Left lung (tissue), 10 donors: Measurements from ENCODE around the gene SLC6A2. TPM values are rescaled to one million over a fixed set of nuclear protein-coding genes. Genes with fewer than 3 reads are reported as not detected.

Experiments used
- ATAC-seq: fragments of 200-7000 bp; cut with Tn5 transposase; one replicate; pipeline ENCODE4 v1.9.1; 2020; ENCODE audit warnings: moderate library complexity
- DNase-seq, 4 donors: peaks; one replicate each; pipeline ENCODE4 v3.0.0-alpha.2; 2013 to 2020
- H3K27ac ChIP-seq, 2 donors: fragments of 200-600 bp; sonication (generic) in 1 of 2; one replicate each; pipeline versions ENCODE4 v1.5.0 to v1.8.0; 2020 to 2021
- H3K27me3 ChIP-seq, 2 donors: fragments of 200-600 bp; sonication (generic) in 1 of 2; one replicate each; pipeline versions ENCODE4 v1.5.0 to v1.8.0; 2020 to 2021
- H3K36me3 ChIP-seq, 2 donors: fragments of 200-600 bp; sonication (generic) in 1 of 2; one replicate each; pipeline versions ENCODE4 v1.5.0 to v1.8.0; 2020 to 2021
- H3K4me1 ChIP-seq, 2 donors: fragments of 200-600 bp; one replicate each; pipeline ENCODE4 v1.8.0; 2021
- H3K4me3 ChIP-seq, 2 donors: fragments of 200-600 bp; sonication (generic) in 1 of 2; one replicate each; pipeline versions ENCODE4 v1.5.0 to v1.8.0; 2020 to 2021; ENCODE audit warnings: mild to moderate bottlenecking in 1 of 2
- H3K9me3 ChIP-seq, 2 donors: fragments of 200-600 bp; sonication (generic) in 1 of 2; one replicate each; pipeline versions ENCODE4 v1.5.0 to v1.8.0; 2020 to 2021
- CTCF ChIP-seq, 2 donors: fragments of 200-600 bp; sonication (generic) in 1 of 2; IDR thresholded peaks; one replicate each; pipeline versions ENCODE4 v1.5.0 to v1.8.0; 2021; ENCODE audit warnings: antibody characterized with exemption in 2 of 2
- intact Hi-C, 2 donors: fragments of 100-400 bp; cut with DNase I; formaldehyde crosslinking; loops; one replicate each; pipeline versions ENCODE4 v1.11.2 to v1.14.2; 2022
- polyA plus RNA-seq, 6 donors: library from polyadenylated mRNA; unstranded; fragments of 120-200 nt; gene quantifications; one replicate each; pipeline ENCODE4 v1.2.1, GENCODE V29; 2013; ENCODE audit not compliant: insufficient read length in 6 of 6
- total RNA-seq, 2 donors: library from RNA; stranded (reverse); fragmentation: NEBNext Ultra II Directional; extraction: Animal tissue kit (Norgen Biotek cat#: 25700); gene quantifications; one replicate each; pipeline ENCODE4 v1.2.1, GENCODE V29; 2021
- donor health status: DM: no; HTN: yes; CAD: no.
- donor health status: DM: no; HTN: no; CAD: no.

Gene SLC6A2
- total and polyA plus RNA-seq, 8 donors = 0.10 TPM; not detected in 5

GRCh38 chr16:55697867-55698266, 42.1 kb downstream of the SLC6A2 start:
- DNase-seq (no peak), ATAC-seq (no peak)
- Histone ChIP-seq H3K4me1 (no peaks in the 10 kb centered on the region), H3K9me3 (no peaks in the 10 kb centered on the region), H3K27me3 (no peaks in the 10 kb centered on the region), H3K27ac (no peak overlapping the region), H3K4me3 (no peak overlapping the region), H3K36me3 (no peaks in the 10 kb centered on the region)
- no peak for TF ChIP-seq CTCF (IDR thresholded peaks at IDR 0.05)
- intact Hi-C loops = no loop called here

- DNase-seq (no peak), ATAC-seq (no peak)
- Histone ChIP-seq H3K27me3 (no peaks in the 10 kb centered on the region), H3K27ac (no peak overlapping the region), H3K9me3 (no peaks in the 10 kb centered on the region), H3K36me3 (no peaks in the 10 kb centered on the region), H3K4me3 (no peak overlapping the region), H3K4me1 (no peaks in the 10 kb centered on the region)
- intact Hi-C loops = no loop called here
- TF ChIP-seq CTCF (IDR thresholded peaks at IDR 0.05) = no peak
Observed at GRCh38 chr16:55698331-55698730, 42.5 kb downstream of the SLC6A2 start.

GRCh38 chr16:55698946-55699345, 43.2 kb downstream of the SLC6A2 start:
- ATAC-seq (no peak), DNase-seq (no peak)
- intact Hi-C loops = no loop called here
- H3K4me1 ChIP-seq = no peaks in the 10 kb centered on the region
- H3K9me3 ChIP-seq = no peaks in the 10 kb centered on the region
- H3K27ac ChIP-seq = no peak overlapping the region
- no peak for TF ChIP-seq CTCF (IDR thresholded peaks at IDR 0.05)
- peaks cover 0 to 4% of the 10 kb centered on the region in 2 donors for H3K27me3 ChIP-seq
- H3K4me3 ChIP-seq = no peak overlapping the region
- no peaks in the 10 kb centered on the region for H3K36me3 ChIP-seq

- H3K27ac ChIP-seq = no peak overlapping the region
- H3K4me3 ChIP-seq = no peak overlapping the region
- ATAC-seq (no peak), DNase-seq (no peak)
- intact Hi-C loops = loop anchor here (5.0 to 10.0 kb wide), 3 partner anchors 145 to 235 kb away; no protein-coding TSS in a partner anchor
- H3K36me3 ChIP-seq = no peaks in the 10 kb centered on the region
- H3K4me1 ChIP-seq = no peaks in the 10 kb centered on the region
- peaks cover 0 to 9% of the 10 kb centered on the region in 2 donors for H3K27me3 ChIP-seq
- TF ChIP-seq CTCF (IDR thresholded peaks at IDR 0.05) = no peak
- no peaks in the 10 kb centered on the region for H3K9me3 ChIP-seq
Observed at GRCh38 chr16:55699616-55700015, 43.8 kb downstream of the SLC6A2 start.

- H3K27me3 ChIP-seq = peaks cover 0 to 12% of the 10 kb centered on the region in 2 donors
- no peak for ATAC-seq
- TF ChIP-seq CTCF (IDR thresholded peaks at IDR 0.05) = no peak
- no peak overlapping the region for H3K4me3 ChIP-seq
- intact Hi-C loops = loop anchor here (5.0 to 10.0 kb wide), 3 partner anchors 145 to 235 kb away; no protein-coding TSS in a partner anchor
- DNase-seq = no peak
- no peaks in the 10 kb centered on the region for H3K9me3 ChIP-seq
- no peak overlapping the region for H3K27ac ChIP-seq
- H3K36me3 ChIP-seq = no peaks in the 10 kb centered on the region
- H3K4me1 ChIP-seq = no peaks in the 10 kb centered on the region
Observed at GRCh38 chr16:55700067-55700466, 44.3 kb downstream of the SLC6A2 start.
